Adrenal gland (tissue), 12 donors: ENCODE data around the gene GGA2. TPM values are rescaled to one million over a fixed set of nuclear protein-coding genes. Genes with fewer than 3 reads are reported as not detected.
"Not testable (repeated sequence)": the region's sequence is repeated elsewhere in the genome, so short reads cannot be mapped to it uniquely, and the experiment has no call there.

Source experiments
- DNase-seq, 7 donors: peaks; one replicate each; pipeline ENCODE4 v3.0.0-alpha.2; 2019 to 2020
- H3K27ac ChIP-seq, 5 donors: fragments of 200-600 bp; sonication (generic) in 4 of 5; 1 replicate in 3 of 5; 2 replicates in 2 of 5; pipeline versions ENCODE4 v1.5.1 to v1.8.0; 2016 to 2020; ENCODE audit warnings: mild to moderate bottlenecking in 1 of 5
- H3K27me3 ChIP-seq: fragments of 200-600 bp; 2 replicates; pipeline ENCODE4 v1.8.0; 2021
- H3K36me3 ChIP-seq, 2 donors: fragments of 200-600 bp; replicated peaks in 1 of 2; 1 replicate in 1 of 2; 2 replicates in 1 of 2; pipeline versions ENCODE4 v1.5.1 to v1.8.0; 2018 to 2022
- H3K4me1 ChIP-seq, 2 donors: fragments of 200-600 bp; replicated peaks in 1 of 2; 1 replicate in 1 of 2; 2 replicates in 1 of 2; pipeline versions ENCODE4 v1.5.1 to v1.8.0; 2018 to 2021
- H3K4me3 ChIP-seq, 4 donors: fragments of 200-600 bp; sonication (generic) in 3 of 4; one replicate each; pipeline ENCODE4 v1.5.1; 2016 to 2018
- H3K9me3 ChIP-seq, 3 donors: fragments of 200-600 bp; sonication (generic) in 1 of 3; replicated peaks in 1 of 3; 1 replicate in 2 of 3; 2 replicates in 1 of 3; pipeline versions ENCODE4 v1.5.1 to v1.8.0; 2016 to 2021
- CTCF ChIP-seq, 6 experiments: fragments of 450-650 bp in 4 of 6; fragments of 200-600 bp in 2 of 6; sonication (generic) in 1 of 6; IDR thresholded peaks; 1 replicate in 5 of 6; 2 replicates in 1 of 6; pipeline versions ENCODE4 v1.5.1 to v1.8.0; 2016 to 2021; ENCODE audit warnings: antibody characterized with exemption in 6 of 6, mild to moderate bottlenecking in 2 of 6, moderate library complexity in 1 of 6
- POLR2A ChIP-seq, 2 donors: fragments of 450-650 bp; IDR thresholded peaks; one replicate each; pipeline ENCODE4 v1.6.1; 2017; ENCODE audit warnings: antibody characterized with exemption in 2 of 2, mild to moderate bottlenecking in 2 of 2, moderate library complexity in 1 of 2
- WGBS, 4 donors: extraction: QIAGEN DNeasy Blood & Tissue Kit in 2 of 4; methylation state at CpG; one replicate each; pipeline versions ENCODE4 v1.1.5 to v1.1.7; 2013 to 2017; 5-methylcytosine and 5-hydroxymethylcytosine counted together
- intact Hi-C, 2 donors: fragments of 100-400 bp; cut with DNase I; formaldehyde crosslinking; loops; one replicate each; pipeline versions ENCODE4 v1.14.1 to v1.15.0; 2022 to 2023
- polyA plus RNA-seq, 3 donors: library from polyadenylated mRNA; stranded (reverse); fragments of 200-250 nt in 2 of 3; fragments of 350-450 nt in 1 of 3; fragmentation: Illumina TruSeq in 1 of 3; extraction: RNeasy Lipid Tissue Mini Kit (QIAGEN cat#74804) in 1 of 3; gene quantifications; one replicate each; pipeline ENCODE4 v1.2.3, GENCODE V29; 2013 to 2014
- total RNA-seq, 9 donors: library from RNA; depleted of rRNA in 4 of 9; stranded (reverse); fragments of >200 nt in 4 of 9; fragments of 120-200 nt in 1 of 9; fragmentation: NEBNext Ultra II Directional in 1 of 9; extraction: Animal tissue kit (Norgen Biotek cat#: 25700) in 1 of 9; gene quantifications; one replicate each; pipeline versions ENCODE4 v1.1.0 to v1.2.4, GENCODE V29; 2013 to 2023
- donor health status: healthy with polysubstance abuse.
- donor health status: Bipolar disorder and iron deficiency.
- donor health status: DM: yes; HTN: yes; CAD: no.
- donor health status: DM: no; HTN: no; CAD: no.
- donor health status: DM: no; HTN: no; CAD: no.
- donor health status: DM: yes; HTN: yes; CAD: no.

GGA2 gene
- total and polyA plus RNA-seq, 12 donors = 37.7 to 143 (median 116) TPM

- Histone ChIP-seq H3K36me3 (peaks cover 0 to 99% of the 10 kb centered on the region in 2 donors), H3K9me3 (no peaks in the 10 kb centered on the region), H3K4me1 (no peaks in the 10 kb centered on the region), H3K4me3 (no peak overlapping the region), H3K27ac (no peak overlapping the region), H3K27me3 (no peaks in the 10 kb centered on the region)
- 84 to 86% (median 85%) methylated on average over 8 of the region's 8 CpGs for WGBS, 4 donors
- intact Hi-C loops = no loop called here
- no peak for DNase-seq
- TF ChIP-seq CTCF (IDR thresholded peaks at IDR 0.05) = no peak
- no peak for TF ChIP-seq POLR2A (IDR thresholded peaks at IDR 0.05)
Measured at GRCh38 chr16:23484510-23485256, 25.6 kb downstream of the GGA2 start.

GRCh38 chr16:23483492-23483891 lies 26.8 kb downstream of the GGA2 start:
- H3K36me3 ChIP-seq = peaks cover 0 to 99% of the 10 kb centered on the region in 2 donors
- not testable (repeated sequence) for DNase-seq
- WGBS, 4 donors = 89 to 95% (median 94%) methylated on average over 8 of the region's 8 CpGs

GRCh38 chr16:23482778-23483177 lies 27.5 kb downstream of the GGA2 start:
- H3K4me3 ChIP-seq = no peak overlapping the region
- WGBS, 4 donors = 84 to 96% (median 89%) methylated on average over 14 of the region's 14 CpGs
- H3K4me1 ChIP-seq = no peaks in the 10 kb centered on the region
- H3K27ac ChIP-seq = no peak overlapping the region
- DNase-seq = no peak
- H3K36me3 ChIP-seq = peaks cover 0 to 99% of the 10 kb centered on the region in 2 donors
- no peaks in the 10 kb centered on the region for H3K9me3 ChIP-seq
- intact Hi-C loops = no loop called here
- no peaks in the 10 kb centered on the region for H3K27me3 ChIP-seq
- no peak for TF ChIP-seq POLR2A (IDR thresholded peaks at IDR 0.05)
- no peak for TF ChIP-seq CTCF (IDR thresholded peaks at IDR 0.05)

More at GRCh38 chr16:23483492-23483891, 26.8 kb downstream of the GGA2 start:
- H3K27me3 ChIP-seq, H3K27ac ChIP-seq, intact Hi-C loops, H3K9me3 ChIP-seq, H3K4me1 ChIP-seq, H3K4me3 ChIP-seq: not testable (repeated sequence)

GRCh38 chr16:23480257-23480656 lies 30.0 kb downstream of the GGA2 start:
- no peak for DNase-seq
- peaks cover 0 to 99% of the 10 kb centered on the region in 2 donors for H3K36me3 ChIP-seq
- H3K9me3 ChIP-seq = no peaks in the 10 kb centered on the region
- no peaks in the 10 kb centered on the region for H3K27me3 ChIP-seq
- no peak overlapping the region for H3K4me3 ChIP-seq
- intact Hi-C loops = no loop called here
- H3K4me1 ChIP-seq = no peaks in the 10 kb centered on the region
- 87 to 97% (median 96%) methylated on average over 4 of the region's 4 CpGs for WGBS, 4 donors
- TF ChIP-seq CTCF (IDR thresholded peaks at IDR 0.05) (no peak), POLR2A (IDR thresholded peaks at IDR 0.05) (no peak)
- no peak overlapping the region for H3K27ac ChIP-seq

GRCh38 chr16:23479138-23479537 lies 31.2 kb downstream of the GGA2 start:
- intact Hi-C loops = no loop called here
- Histone ChIP-seq H3K27me3 (no peaks in the 10 kb centered on the region), H3K9me3 (no peaks in the 10 kb centered on the region), H3K4me3 (no peak overlapping the region), H3K36me3 (peaks cover 0 to 99% of the 10 kb centered on the region in 2 donors), H3K4me1 (no peaks in the 10 kb centered on the region), H3K27ac (no peak overlapping the region)
- TF ChIP-seq POLR2A (IDR thresholded peaks at IDR 0.05) (no peak), CTCF (IDR thresholded peaks at IDR 0.05) (no peak)
- DNase-seq = no peak
- 85 to 96% (median 92%) methylated on average over 3 of the region's 3 CpGs for WGBS, 4 donors
